Smooth muscle cell (in vitro differentiated cells): Measurements from ENCODE around the gene RAB12. TPM values are rescaled to one million over a fixed set of nuclear protein-coding genes. Genes with fewer than 3 reads are reported as not detected.

Experiments
- DNase-seq: peaks from one replicate; lab custom pipeline; 2025; ENCODE audit not compliant: unreplicated experiment; lab: John Stamatoyannopoulos, UW
- H2AFZ ChIP-seq: fragments of 200-600 bp; sonication (generic); 2 replicates; pipeline ENCODE4 v1.6.0; 2016; ENCODE audit warnings: antibody characterized with exemption, low read depth, mild to moderate bottlenecking
- H3F3A ChIP-seq: fragments of 200-600 bp; sonication (generic); 2 replicates; pipeline ENCODE4 v1.6.0; 2017; ENCODE audit warnings: antibody characterized with exemption, low read depth
- H3K27ac ChIP-seq: fragments of 200-600 bp; sonication (generic); 2 replicates; pipeline ENCODE4 v1.5.1; 2016; ENCODE audit warnings: low read depth, mild to moderate bottlenecking
- H3K27me3 ChIP-seq: fragments of 200-600 bp; sonication (generic); 2 replicates; pipeline ENCODE4 v1.6.1; 2016; ENCODE audit warnings: low read depth, mild to moderate bottlenecking
- H3K36me3 ChIP-seq: fragments of 200-600 bp; sonication (generic); 2 replicates; pipeline ENCODE4 v1.5.1; 2016; ENCODE audit warnings: low read depth
- H3K4me1 ChIP-seq: fragments of 200-600 bp; sonication (generic); 2 replicates; pipeline ENCODE4 v1.5.1; 2016; ENCODE audit warnings: low read depth
- H3K4me2 ChIP-seq: fragments of 200-600 bp; sonication (generic); 2 replicates; pipeline ENCODE4 v1.6.0; 2016; ENCODE audit warnings: mild to moderate bottlenecking
- H3K4me3 ChIP-seq: fragments of 200-600 bp; sonication (generic); 2 replicates; pipeline ENCODE4 v1.5.1; 2016; ENCODE audit warnings: mild to moderate bottlenecking
- H3K79me2 ChIP-seq: fragments of 200-600 bp; sonication (generic); 2 replicates; pipeline ENCODE4 v1.6.0; 2016; ENCODE audit warnings: low read depth, mild to moderate bottlenecking
- H3K9ac ChIP-seq: fragments of 200-600 bp; sonication (generic); 2 replicates; pipeline ENCODE4 v1.6.0; 2016; ENCODE audit warnings: low read depth
- H3K9me3 ChIP-seq: fragments of 200-600 bp; sonication (generic); replicated peaks from 2 replicates; pipeline ENCODE4 v1.5.1; 2016; ENCODE audit warnings: low read depth
- H4K20me1 ChIP-seq: fragments of 200-600 bp; sonication (generic); 2 replicates; pipeline ENCODE4 v1.6.0; 2016; ENCODE audit warnings: low read depth
- WGBS: methylation state at CpG from one replicate; pipeline ENCODE4 v1.1.7; 2016; ENCODE audit warnings: low lambda C conversion rate; 5-methylcytosine and 5-hydroxymethylcytosine counted together
- polyA plus RNA-seq: library from polyadenylated mRNA; unstranded; fragments of >200 nt; fragmentation: Nextera tagmentation; extraction: Ambion mirVana; gene quantifications from 2 replicates; pipeline ENCODE4 v1.2.1, GENCODE V29; 2016
- total RNA-seq: library from RNA; depleted of rRNA; stranded (reverse); fragments of >200 nt; gene quantifications from 2 replicates; pipeline ENCODE4 v1.2.3, GENCODE V29; 2014
- TF ChIP-seq, protein P1 (sequence below): fragments of 200-600 bp; sonication (generic); IDR thresholded peaks from 2 replicates; pipeline ENCODE4 v1.5.1; 2017; ENCODE audit warnings: borderline replicate concordance, mild to moderate bottlenecking, antibody characterized with exemption; ENCODE audit not compliant: insufficient read depth, poor library complexity, severe bottlenecking

The RAB12 gene
- total and polyA plus RNA-seq, 2 experiments from 2014 or later: 5.0 to 53.8 TPM

GRCh38 chr18:8660316-8660715, 51.1 kb downstream of the RAB12 start:
- H3K9me3 ChIP-seq: no peaks in the 10 kb centered on the region
- H2AFZ ChIP-seq: no peak overlapping the region
- WGBS: 95% methylated on average over 5 of the region's 5 CpGs
- H3K36me3 ChIP-seq: no peaks in the 10 kb centered on the region
- no peaks in the 10 kb centered on the region for H3K79me2 ChIP-seq
- no peak for DNase-seq
- H3K9ac ChIP-seq: no peak overlapping the region
- no peak overlapping the region for H3K27ac ChIP-seq
- H3K4me3 ChIP-seq: no peak overlapping the region
- peaks cover 9% of the 10 kb centered on the region for H3K27me3 ChIP-seq
- H3K4me1 ChIP-seq: peaks cover 16% of the 10 kb centered on the region
- no peaks in the 10 kb centered on the region for H3F3A ChIP-seq
- H3K4me2 ChIP-seq: no peak overlapping the region
- TF ChIP-seq, protein P1, sequence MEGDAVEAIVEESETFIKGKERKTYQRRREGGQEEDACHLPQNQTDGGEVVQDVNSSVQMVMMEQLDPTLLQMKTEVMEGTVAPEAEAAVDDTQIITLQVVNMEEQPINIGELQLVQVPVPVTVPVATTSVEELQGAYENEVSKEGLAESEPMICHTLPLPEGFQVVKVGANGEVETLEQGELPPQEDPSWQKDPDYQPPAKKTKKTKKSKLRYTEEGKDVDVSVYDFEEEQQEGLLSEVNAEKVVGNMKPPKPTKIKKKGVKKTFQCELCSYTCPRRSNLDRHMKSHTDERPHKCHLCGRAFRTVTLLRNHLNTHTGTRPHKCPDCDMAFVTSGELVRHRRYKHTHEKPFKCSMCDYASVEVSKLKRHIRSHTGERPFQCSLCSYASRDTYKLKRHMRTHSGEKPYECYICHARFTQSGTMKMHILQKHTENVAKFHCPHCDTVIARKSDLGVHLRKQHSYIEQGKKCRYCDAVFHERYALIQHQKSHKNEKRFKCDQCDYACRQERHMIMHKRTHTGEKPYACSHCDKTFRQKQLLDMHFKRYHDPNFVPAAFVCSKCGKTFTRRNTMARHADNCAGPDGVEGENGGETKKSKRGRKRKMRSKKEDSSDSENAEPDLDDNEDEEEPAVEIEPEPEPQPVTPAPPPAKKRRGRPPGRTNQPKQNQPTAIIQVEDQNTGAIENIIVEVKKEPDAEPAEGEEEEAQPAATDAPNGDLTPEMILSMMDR: no peak
- H4K20me1 ChIP-seq: no peaks in the 10 kb centered on the region

DNA sequence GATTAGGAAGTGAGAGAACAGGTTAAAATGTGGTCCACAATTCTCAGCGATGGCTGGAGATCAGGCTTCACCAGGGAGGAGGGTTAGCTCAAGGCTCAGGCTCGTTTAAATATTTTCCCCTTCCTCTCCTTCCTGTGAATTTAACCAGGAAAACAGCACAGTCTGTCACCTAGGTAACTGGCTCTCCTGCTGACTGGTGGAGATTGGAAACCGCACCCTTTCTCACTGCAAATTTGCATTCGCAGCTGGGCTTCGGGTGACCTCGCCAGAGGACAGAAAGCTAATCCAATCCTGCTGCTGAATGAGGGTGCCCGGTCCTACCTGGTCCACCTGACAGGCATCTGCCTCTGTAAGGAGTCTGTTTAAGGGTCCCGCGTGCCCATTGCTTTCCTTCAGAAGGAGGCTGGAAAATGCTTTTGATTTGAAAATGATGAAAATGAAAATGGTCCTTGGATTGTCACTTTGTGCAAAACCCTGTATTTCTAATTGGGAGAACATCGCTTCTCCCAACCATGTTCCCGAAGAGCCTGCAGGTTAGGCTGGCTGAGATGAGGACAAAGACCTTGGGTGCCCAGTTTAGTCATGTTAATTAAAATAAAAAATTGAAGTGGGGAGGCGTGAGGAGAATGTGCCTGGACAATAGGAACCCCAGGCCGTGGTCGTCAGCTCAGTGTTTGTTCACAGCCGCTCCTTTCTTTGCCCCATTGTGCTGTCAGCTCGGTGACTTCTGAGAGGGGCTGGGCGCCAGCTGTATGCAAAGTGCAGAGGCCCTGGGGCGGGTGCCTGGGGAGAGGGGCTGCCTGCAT, 52.7 kb downstream of the RAB12 start:
- Histone ChIP-seq H3K9me3 (no peaks in the 10 kb centered on the region), H3K4me2 (peak overlapping the region; percentile 38), H3K9ac (no peak overlapping the region), H3K4me3 (no peak overlapping the region), H3F3A (no peaks in the 10 kb centered on the region), H3K4me1 (peaks cover 16% of the 10 kb centered on the region), H3K79me2 (no peaks in the 10 kb centered on the region), H3K27me3 (peaks cover 9% of the 10 kb centered on the region), H2AFZ (no peak overlapping the region), H3K27ac (no peak overlapping the region), H3K36me3 (no peaks in the 10 kb centered on the region), H4K20me1 (no peaks in the 10 kb centered on the region)
- WGBS: 24% methylated on average over 18 of the region's 18 CpGs
- no peak for DNase-seq
- TF ChIP-seq, protein P1: no peak

GRCh38 chr18:8662560-8663255, 53.5 kb downstream of the RAB12 start:
- Histone ChIP-seq H3K79me2 (no peaks in the 10 kb centered on the region), H3F3A (peaks cover 3% of the 10 kb centered on the region), H3K36me3 (no peaks in the 10 kb centered on the region), H3K9me3 (no peaks in the 10 kb centered on the region), H3K4me2 (no peak overlapping the region), H3K27ac (no peak overlapping the region), H2AFZ (no peak overlapping the region), H4K20me1 (no peaks in the 10 kb centered on the region), H3K9ac (no peak overlapping the region), H3K4me3 (no peak overlapping the region), H3K27me3 (peaks cover 9% of the 10 kb centered on the region), H3K4me1 (peaks cover 16% of the 10 kb centered on the region)
- DNase-seq: no peak
- TF ChIP-seq, protein P1: no peak
- WGBS: 74% methylated on average over 20 of the region's 20 CpGs
